ENCODE data around the gene ROBO2.

The ROBO2 gene

GRCh38 chr3:77071809-77072208, 31.9 kb downstream of the ROBO2 start (continued):
- TF ChIP-seq ZFHX2 (tag by site-specific recombination; conservative IDR thresholded peaks at IDR 0.05), result no peak

- H3K27ac ChIP-seq (ENCODE audit: extremely low read depth, low read depth, low read length), result no peak overlapping the region
- H3K4me3 ChIP-seq (ENCODE audit: low read depth, low read length), result no peak overlapping the region
- H3K4me1 ChIP-seq (ENCODE audit: control insufficient read depth, insufficient read depth, low read length), result no peaks in the 10 kb centered on the region
- H3K36me3 ChIP-seq (ENCODE audit: control insufficient read depth in 2 of 2, insufficient read depth in 1 of 2, low read length in 2 of 2), result no peaks in the 10 kb centered on the region
- ChIA-PET POLR2A (no interaction called here), CTCF (no interaction called here)
- H3K9me3 ChIP-seq (ENCODE audit: control insufficient read depth, insufficient read depth, low read depth, low read length), result no peaks in the 10 kb centered on the region
- TF ChIP-seq, protein P1, sequence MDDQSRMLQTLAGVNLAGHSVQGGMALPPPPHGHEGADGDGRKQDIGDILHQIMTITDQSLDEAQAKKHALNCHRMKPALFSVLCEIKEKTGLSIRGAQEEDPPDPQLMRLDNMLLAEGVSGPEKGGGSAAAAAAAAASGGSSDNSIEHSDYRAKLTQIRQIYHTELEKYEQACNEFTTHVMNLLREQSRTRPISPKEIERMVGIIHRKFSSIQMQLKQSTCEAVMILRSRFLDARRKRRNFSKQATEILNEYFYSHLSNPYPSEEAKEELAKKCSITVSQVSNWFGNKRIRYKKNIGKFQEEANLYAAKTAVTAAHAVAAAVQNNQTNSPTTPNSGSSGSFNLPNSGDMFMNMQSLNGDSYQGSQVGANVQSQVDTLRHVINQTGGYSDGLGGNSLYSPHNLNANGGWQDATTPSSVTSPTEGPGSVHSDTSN (CRISPR knock-in tag; IDR thresholded peaks at IDR 0.05), result no peak
- TF ChIP-seq ZNF670 (tag by site-specific recombination; IDR thresholded peaks at IDR 0.05; ENCODE audit: low read depth) (no peak), ZNF266 (tag by site-specific recombination; IDR thresholded peaks at IDR 0.05; ENCODE audit: low read depth) (no peak), KLF10 (tag by site-specific recombination; IDR thresholded peaks at IDR 0.05) (no peak), HOXD13 (CRISPR knock-in tag; IDR thresholded peaks at IDR 0.05; ENCODE audit: borderline replicate concordance) (no peak), ZNF792 (tag by site-specific recombination; IDR thresholded peaks at IDR 0.05) (no peak), SP7 (tag by site-specific recombination; IDR thresholded peaks at IDR 0.05) (no peak), ZNF843 (tag by site-specific recombination; IDR thresholded peaks at IDR 0.05) (no peak), ZNF558 (tag by site-specific recombination; IDR thresholded peaks at IDR 0.05) (no peak), ZSCAN23 (tag by site-specific recombination; IDR thresholded peaks at IDR 0.05) (no peak), PRDM2 (tag by site-specific recombination; IDR thresholded peaks at IDR 0.05; ENCODE audit: borderline replicate concordance) (no peak), ZNF621 (tag by site-specific recombination; IDR thresholded peaks at IDR 0.05) (no peak), HOXA7 (CRISPR knock-in tag; IDR thresholded peaks at IDR 0.05; ENCODE audit: borderline replicate concordance) (no peak), ZNF549 (tag by site-specific recombination; IDR thresholded peaks at IDR 0.05) (no peak)
- TF ChIP-seq, protein P2, sequence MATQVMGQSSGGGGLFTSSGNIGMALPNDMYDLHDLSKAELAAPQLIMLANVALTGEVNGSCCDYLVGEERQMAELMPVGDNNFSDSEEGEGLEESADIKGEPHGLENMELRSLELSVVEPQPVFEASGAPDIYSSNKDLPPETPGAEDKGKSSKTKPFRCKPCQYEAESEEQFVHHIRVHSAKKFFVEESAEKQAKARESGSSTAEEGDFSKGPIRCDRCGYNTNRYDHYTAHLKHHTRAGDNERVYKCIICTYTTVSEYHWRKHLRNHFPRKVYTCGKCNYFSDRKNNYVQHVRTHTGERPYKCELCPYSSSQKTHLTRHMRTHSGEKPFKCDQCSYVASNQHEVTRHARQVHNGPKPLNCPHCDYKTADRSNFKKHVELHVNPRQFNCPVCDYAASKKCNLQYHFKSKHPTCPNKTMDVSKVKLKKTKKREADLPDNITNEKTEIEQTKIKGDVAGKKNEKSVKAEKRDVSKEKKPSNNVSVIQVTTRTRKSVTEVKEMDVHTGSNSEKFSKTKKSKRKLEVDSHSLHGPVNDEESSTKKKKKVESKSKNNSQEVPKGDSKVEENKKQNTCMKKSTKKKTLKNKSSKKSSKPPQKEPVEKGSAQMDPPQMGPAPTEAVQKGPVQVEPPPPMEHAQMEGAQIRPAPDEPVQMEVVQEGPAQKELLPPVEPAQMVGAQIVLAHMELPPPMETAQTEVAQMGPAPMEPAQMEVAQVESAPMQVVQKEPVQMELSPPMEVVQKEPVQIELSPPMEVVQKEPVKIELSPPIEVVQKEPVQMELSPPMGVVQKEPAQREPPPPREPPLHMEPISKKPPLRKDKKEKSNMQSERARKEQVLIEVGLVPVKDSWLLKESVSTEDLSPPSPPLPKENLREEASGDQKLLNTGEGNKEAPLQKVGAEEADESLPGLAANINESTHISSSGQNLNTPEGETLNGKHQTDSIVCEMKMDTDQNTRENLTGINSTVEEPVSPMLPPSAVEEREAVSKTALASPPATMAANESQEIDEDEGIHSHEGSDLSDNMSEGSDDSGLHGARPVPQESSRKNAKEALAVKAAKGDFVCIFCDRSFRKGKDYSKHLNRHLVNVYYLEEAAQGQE (tag by site-specific recombination; IDR thresholded peaks at IDR 0.05), result no peak
Observed at GRCh38 chr3:77072232-77072631, 32.3 kb downstream of the ROBO2 start.

Data from HEK293 (cell line).